Measurements from ENCODE around the gene DCHS1.
A peak's percentile ranks its signal among the peaks of the same experiment; 100 is the strongest.

DCHS1 gene

GRCh38 chr11:6670202-6670830, 14.7 kb upstream of the DCHS1 start:
- no peak for DNase-seq

DNA sequence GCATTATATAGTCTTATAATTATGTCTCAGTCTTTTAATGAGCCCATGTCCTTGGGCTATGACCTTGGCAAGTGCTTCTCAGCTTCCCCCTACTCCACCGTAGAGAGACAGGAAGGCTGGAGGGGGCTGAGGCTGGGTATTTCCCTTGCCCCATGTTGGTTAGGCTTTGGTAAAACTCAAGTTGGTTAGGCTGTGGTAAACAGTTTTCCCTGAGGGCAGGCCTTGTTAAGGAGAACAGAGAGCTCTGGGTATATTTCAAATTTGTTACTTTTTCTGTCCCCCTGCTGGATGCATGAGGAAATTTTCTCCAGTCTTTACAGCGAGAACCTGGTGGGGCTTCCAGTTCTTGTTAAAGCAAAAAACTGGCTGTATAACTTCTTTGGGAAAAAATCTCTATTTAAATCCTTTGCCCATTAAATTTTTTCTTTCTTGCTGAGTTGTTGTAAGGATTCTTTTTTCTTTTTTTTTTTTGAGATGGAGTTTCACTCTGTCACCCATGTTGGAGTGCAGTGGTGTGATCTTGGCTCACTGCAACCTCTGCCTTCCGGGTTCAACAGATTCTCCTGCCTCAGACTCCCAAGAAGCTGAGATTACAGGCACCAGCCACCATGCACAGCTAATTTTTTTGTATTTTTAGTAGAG, 12.2 kb upstream of the DCHS1 start:
- DNase-seq: peak in 1 of 2 experiments; percentile 43

DNA sequence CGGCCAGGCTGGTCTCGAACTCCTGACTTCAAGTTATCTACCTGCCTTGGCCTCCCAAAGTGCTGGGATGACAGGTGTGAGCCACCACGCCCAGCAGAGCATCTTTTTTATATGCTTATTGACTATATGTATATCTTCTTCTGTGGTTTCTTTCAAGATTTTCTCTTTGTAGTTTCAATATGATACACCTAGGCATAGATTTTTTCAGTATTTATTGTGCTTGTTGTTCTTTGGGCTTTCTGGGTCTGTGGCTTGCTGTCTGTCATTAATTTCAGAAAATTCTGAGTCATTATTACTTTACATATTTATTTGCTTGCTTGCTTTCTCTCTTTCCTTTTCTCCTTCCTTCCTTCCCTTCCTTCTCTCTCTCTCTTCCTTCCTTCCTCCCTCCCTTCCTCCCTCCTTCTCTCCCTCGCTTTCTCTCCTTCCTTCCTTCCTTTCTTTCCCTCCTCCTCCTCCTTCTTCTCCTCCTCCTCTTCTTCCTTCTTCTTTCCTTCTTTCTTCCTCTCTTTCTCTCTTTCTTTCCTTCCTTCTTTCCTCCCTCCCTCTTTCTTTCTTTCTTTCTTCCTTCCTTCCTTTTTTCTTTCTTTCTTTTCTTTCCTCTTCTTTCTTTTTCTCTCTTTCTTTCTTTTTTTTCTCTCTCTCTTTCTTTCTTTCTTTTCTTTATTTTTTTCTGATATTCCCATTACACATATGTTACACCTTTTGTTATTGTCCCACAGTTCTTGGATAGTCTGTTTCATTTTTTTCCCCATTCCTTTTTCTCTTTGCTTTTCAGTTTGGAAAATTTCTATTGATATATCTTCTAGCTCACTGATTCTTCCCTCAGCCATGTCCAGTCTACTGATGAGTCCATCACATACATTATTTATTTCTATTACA, 10.9 kb upstream of the DCHS1 start:
- DNase-seq: no peak

DNA sequence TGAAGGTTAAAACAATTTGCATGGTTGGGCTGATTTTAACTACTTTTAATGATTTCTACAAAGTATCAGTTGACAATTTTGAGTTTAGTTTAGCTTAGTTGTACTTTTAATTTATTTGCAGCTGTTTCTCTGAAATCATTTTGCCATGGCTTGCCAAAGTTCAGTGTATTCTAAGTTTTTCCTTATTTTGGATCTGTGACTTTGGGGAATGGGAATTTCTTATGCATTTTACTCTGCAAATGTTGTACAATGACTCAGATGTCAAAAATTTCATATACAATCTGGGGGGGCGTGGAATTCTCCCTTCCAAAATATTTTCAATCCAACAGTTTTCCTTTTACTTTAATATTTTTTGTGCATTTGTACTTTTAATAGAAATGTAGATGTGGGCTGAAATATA, 8.9 kb upstream of the DCHS1 start:
- no peak for DNase-seq

DNA sequence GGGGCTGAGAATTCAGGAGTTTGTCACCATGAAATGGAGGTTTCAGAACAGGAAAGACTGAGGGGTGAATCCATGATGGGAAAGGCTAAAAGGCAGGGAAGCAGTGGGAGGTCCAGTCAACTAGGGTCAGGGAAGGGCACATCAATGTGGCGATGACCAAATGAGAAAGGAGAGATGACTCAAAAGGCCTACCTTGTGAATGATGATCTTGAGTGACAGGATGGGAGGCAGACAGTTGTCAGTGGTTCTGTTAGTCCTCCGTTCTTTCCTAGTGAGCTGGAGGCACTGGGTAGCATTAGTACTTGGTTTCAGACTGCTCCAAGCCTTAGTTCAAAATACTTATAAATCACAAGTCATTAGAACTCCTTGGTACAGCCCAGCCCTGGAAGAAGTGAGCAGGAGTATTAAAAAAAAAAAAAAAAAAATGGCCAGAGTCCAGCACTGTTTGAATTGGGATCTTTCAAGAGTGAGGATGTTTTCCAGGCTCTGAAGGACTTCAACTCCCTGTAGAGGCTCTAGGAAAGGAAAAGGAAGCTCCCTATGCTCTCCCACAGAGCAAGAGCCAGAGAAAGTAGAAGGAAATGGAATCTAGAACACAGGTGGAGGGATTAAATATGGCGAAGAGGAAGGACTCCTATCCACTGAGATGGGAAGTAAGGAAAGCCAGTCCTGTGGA, 8.3 kb upstream of the DCHS1 start:
- DNase-seq: no peak

DNA sequence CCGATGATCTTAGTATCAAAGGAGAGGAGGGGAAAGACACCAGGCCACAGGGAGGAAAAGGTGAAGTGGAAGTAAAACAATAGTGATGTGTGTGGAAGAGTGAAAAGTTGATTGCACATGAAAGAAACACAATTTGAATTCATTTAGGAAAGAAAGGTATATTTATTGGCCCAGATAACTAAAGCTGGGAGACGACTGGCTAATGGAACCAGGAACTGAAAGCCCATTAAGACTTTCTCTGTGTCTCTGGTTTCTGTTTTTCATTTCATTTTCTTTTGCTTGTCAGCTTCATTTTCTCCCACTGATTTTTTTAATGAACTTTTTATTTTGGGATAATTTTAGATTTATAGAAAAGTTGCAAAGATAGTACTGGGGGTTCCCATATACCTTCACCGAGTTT, 5.1 kb upstream of the DCHS1 start:
- no peak for DNase-seq

- no peak for DNase-seq
Measured at GRCh38 chr11:6658647-6659046, 3.0 kb upstream of the DCHS1 start.

DNA sequence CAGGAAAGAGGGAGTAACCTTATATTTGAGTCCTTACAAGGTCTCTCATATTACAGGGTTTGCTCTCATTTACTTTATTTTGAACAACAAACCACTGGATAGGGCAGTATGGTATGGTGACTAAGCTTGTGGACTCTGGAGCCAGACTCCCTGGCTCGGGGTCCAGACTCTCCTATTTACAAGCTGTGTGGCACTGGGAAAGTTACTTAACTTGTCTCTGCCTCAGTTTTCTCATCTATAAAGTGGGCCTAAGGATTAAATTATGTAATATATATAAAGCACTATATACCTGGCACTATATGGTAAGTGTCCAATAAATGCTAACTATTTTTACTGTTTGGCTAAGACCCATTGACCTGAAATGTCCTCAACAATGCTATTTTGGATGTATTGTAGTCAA, 1.7 kb upstream of the DCHS1 start:
- DNase-seq: no peak

DNA sequence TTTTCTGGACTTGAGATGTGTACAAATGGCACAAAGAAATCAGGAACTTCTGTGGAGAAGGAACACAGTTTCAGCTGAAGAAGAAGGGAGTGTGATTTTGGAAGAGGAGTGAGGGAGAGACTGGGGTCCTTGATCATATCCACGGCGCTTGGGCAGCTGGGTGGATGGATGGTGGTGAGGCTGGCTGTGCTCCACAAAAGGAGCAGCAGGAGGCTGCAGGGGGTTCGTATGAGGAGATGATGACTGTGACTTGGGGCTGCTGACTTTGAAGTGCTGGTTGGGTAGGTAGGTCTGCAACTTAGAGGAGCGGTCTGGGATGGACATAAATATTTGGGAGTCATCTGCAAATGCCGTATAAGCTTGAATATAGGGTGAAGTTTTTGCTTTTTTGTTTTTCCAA, 1.3 kb upstream of the DCHS1 start:
- no peak for DNase-seq

DNA sequence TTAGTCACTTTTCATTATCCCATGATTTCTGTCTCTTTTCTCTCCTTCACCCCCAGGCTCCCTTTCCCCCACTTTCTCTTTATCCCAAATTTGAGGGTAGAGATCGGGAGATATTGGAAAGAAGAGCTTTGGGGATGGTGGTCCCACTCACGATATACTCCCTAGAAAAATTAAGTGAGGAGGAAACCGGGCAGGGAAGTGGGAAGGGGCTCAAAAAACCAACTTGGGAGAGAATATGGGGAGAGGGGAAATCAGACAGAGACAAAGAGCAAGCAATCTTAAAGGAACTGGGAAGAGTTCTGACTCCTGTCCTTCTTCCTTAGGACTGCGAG, 941 bp upstream of the DCHS1 start:
- DNase-seq: no peak

GRCh38 chr11:6655020-6655789, 404 bp downstream of the DCHS1 start:
- DNase-seq: no peak

DNA sequence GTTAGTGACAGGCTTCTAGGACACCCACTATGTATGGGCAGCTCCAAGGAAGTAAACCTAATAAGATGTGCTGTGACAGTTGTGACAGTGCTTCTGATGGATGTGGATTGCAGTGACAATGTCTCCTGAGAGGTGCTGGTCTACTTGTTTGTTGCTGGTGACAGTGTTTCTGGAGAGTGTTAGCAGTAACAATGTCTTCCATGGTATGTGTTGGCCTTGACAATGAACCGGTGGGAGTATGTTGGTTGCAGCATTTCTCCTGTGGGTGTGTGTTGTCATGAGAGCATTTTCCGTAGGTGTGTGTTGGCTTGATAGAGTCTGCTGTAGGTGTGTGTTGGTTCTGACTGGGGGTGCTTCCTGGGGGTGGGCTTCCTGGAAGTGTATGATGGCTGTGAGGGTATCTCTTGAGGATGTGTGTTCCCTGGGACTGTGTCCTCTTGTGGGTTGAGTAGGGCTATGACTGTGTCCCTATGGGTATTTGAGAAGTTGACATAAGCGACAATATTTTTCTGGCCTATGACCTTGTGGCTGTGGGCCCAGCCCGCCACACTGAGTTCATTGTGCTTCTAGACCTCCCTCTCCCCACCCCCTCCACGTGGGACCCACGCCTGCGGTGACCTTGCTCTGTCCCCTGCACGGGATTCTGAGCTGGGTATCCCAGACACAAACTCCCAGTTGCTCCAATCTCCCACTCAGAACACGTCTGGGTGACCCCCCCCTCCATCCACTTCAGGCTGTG, 1.2 kb downstream of the DCHS1 start:
- no peak for DNase-seq

DNA sequence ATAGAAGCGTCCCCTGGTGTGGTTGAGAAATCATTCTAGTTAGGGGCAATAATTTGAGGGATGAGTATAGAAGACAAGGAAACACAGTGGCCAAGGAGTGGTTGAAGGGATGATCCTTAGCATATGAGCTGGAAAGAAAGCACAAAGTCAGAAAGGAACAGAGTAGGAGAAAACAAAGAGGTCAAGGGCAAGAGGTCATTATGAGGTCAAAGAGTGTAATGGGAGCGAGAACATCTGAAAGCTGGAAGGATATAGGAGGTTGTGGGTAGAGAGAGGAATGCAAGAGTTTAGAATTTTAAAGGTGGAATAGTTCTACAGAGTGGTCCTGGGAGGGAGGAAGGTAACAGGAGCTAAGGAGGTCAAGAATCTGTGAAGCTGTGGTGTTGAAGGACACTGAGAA, 2.0 kb downstream of the DCHS1 start:
- no peak for DNase-seq

GRCh38 chr11:6653097-6653496, 2.5 kb downstream of the DCHS1 start:
- DNase-seq: no peak

GRCh38 chr11:6652182-6652581, 3.4 kb downstream of the DCHS1 start:
- DNase-seq: no peak

DNA sequence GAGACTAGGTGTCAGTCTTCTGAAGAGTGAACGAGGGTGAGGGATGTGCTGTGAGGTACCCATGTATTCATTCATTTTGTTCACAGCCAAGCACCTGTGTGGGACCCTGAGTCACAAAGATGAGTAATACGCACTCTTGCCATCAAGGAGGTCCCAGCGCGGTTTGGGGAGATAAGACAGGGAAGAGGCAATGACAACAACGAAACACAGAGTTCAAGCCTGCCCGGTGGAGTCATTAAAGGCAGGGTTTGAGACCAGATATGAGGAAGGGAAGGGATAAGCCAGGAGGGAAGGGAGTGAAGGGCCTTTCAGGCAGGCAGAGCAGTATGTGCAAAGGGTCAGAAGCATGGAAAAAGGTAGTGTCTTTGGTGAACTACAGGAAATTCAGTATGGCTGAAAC, 4.6 kb downstream of the DCHS1 start:
- no peak for DNase-seq

- DNase-seq: no peak
Measured at GRCh38 chr11:6650104-6650503, 5.5 kb downstream of the DCHS1 start.

GRCh38 chr11:6648501-6648900, 7.1 kb downstream of the DCHS1 start:
- DNase-seq: no peak

GRCh38 chr11:6647836-6648235, 7.8 kb downstream of the DCHS1 start:
- no peak for DNase-seq

DNA sequence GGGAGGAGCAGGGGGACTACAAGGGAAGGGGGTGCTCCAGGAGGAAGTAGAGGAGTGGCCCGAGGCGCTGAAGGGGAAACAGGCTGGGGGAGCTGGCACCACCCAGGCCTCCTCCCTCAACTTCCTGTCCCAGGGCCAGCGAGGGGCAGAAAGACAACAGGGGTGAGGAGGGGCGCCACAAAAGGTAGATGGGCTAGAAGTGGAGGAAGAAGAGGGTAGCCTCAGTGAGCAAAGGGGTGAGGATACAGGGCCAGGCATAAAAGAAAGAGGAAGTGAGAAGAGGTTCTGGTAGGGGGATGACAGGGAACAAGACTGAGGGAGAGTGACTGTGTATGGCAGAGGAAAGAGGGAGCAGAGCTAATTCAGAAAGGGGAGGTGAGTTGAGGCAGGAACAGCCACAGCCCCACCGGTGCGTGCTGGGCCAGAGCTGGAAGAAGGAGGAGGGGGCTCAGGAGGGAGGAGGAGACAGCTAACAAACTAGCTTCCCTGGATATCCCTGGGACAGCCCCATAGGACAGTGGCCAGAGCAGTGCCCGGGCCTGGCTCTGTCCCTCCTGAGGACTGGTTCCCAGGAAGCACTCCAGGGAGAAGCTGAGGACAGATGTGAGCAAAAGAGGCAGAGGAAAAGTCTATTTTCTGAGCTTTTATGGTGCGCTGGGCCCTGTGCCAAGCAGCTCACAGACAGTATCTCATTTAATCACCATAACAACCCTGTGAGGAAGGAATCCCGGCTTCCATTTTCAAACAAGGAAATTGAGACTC, 8.5 kb downstream of the DCHS1 start:
- DNase-seq: no peak

GRCh38 chr11:6646576-6646917, 9.1 kb downstream of the DCHS1 start:
- no peak for DNase-seq

DNA sequence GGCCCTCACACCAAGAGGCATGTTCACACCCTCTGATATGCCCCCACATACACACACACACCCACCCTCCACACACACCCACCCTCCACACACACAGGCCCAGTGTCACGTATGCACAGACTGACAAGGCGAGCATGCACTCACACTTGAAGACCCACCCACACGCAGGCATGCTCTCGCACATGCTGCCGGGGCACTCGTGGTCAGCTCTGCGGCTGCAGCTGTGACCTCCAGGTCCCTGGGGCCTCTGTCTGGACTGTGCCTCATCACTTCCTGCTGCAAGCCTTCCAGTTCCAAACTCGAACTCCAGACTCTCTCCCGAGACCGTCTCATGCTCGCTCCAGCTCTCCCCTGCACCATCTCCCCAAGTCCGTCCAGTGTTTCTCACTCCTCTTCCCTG, 9.5 kb downstream of the DCHS1 start:
- DNase-seq: no peak

All from NCI-H446 (cell line).